Parathyroid adenoma (tissue), 2 donors: ENCODE data around the gene PER1.

ENCODE experiments used
- H2AFZ ChIP-seq: fragments of 300-600 bp; sonication (generic); one replicate; pipeline ENCODE4 v1.7.0; 2017; ENCODE audit warnings: antibody characterized with exemption, mild to moderate bottlenecking
- H3K27ac ChIP-seq: fragments of 300-600 bp; sonication (generic); one replicate; pipeline ENCODE4 v1.7.0; 2017
- H3K27me3 ChIP-seq: fragments of 300-600 bp; sonication (generic); one replicate; pipeline ENCODE4 v1.7.0; 2017; ENCODE audit warnings: low read length; ENCODE audit not compliant: control insufficient read depth, insufficient read depth
- H3K36me3 ChIP-seq: fragments of 300-600 bp; sonication (generic); one replicate; pipeline ENCODE4 v1.7.0; 2017; ENCODE audit warnings: low read length; ENCODE audit not compliant: control insufficient read depth, insufficient read depth
- H3K4me1 ChIP-seq: fragments of 300-600 bp; sonication (generic); one replicate; pipeline ENCODE4 v1.7.0; 2017; ENCODE audit warnings: control low read depth
- H3K4me2 ChIP-seq: fragments of 300-600 bp; sonication (generic); one replicate; pipeline ENCODE4 v1.7.0; 2017; ENCODE audit warnings: low read length
- H3K4me3 ChIP-seq: fragments of 300-600 bp; sonication (generic); one replicate; pipeline ENCODE4 v1.7.0; 2017; ENCODE audit warnings: low read depth, low read length
- H3K79me2 ChIP-seq: fragments of 300-600 bp; sonication (generic); one replicate; pipeline ENCODE4 v1.7.0; 2017; ENCODE audit warnings: control low read depth
- H3K9ac ChIP-seq: fragments of 300-600 bp; sonication (generic); one replicate; pipeline ENCODE4 v1.7.0; 2017; ENCODE audit warnings: mild to moderate bottlenecking
- H3K9me3 ChIP-seq: fragments of 300-600 bp; sonication (generic); one replicate; pipeline ENCODE4 v1.7.0; 2017; ENCODE audit warnings: low read length; ENCODE audit not compliant: control insufficient read depth
- CTCF ChIP-seq: fragments of 300-600 bp; sonication (generic); IDR thresholded peaks from one replicate; pipeline ENCODE4 v1.7.0; 2017; ENCODE audit warnings: antibody characterized with exemption, mild to moderate bottlenecking
- donor health status: primary hyperparathyroidism.

The PER1 gene

DNA sequence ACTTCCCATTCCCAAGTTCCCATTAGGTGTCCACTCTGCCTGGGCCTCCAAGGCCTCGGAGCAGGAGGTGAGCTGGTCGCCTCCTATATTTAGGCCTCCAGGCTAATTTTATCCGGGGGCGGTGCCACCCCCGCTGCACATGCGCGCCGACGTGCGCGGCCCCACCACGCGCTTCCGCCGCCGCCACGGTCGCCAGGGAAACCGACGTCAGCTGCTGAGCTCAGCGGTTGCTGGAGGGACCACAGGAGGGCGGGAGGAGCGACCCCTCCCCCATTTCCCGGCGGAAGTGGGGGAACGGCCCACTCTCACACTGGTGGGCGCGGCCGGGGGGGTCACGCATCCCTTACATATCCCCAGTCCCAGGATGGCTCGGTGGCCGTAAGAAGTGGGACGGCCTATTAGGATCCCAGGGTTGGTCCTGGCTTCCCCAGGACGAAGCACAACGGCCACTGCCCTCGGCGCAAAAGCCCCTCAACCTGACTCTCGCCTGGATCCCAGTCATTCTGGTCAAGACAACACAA is 1.0 kb downstream of the PER1 start:
- Histone ChIP-seq H3K9me3 (no peaks in the 10 kb centered on the region), H2AFZ (no peak overlapping the region), H3K79me2 (peaks cover 59% of the 10 kb centered on the region), H3K4me1 (peaks cover 30% of the 10 kb centered on the region), H3K4me2 (peak overlapping the region; percentile 95), H3K9ac (peak overlapping the region; percentile 86), H3K4me3 (peak overlapping the region; percentile 89), H3K36me3 (no peaks in the 10 kb centered on the region), H3K27ac (peak overlapping the region; percentile 100), H3K27me3 (no peaks in the 10 kb centered on the region)
- TF ChIP-seq CTCF, result no peak

- Histone ChIP-seq H3K9me3 (no peaks in the 10 kb centered on the region), H3K36me3 (no peaks in the 10 kb centered on the region)
Observed at GRCh38 chr17:8150194-8151119, 1.7 kb downstream of the PER1 start.

DNA sequence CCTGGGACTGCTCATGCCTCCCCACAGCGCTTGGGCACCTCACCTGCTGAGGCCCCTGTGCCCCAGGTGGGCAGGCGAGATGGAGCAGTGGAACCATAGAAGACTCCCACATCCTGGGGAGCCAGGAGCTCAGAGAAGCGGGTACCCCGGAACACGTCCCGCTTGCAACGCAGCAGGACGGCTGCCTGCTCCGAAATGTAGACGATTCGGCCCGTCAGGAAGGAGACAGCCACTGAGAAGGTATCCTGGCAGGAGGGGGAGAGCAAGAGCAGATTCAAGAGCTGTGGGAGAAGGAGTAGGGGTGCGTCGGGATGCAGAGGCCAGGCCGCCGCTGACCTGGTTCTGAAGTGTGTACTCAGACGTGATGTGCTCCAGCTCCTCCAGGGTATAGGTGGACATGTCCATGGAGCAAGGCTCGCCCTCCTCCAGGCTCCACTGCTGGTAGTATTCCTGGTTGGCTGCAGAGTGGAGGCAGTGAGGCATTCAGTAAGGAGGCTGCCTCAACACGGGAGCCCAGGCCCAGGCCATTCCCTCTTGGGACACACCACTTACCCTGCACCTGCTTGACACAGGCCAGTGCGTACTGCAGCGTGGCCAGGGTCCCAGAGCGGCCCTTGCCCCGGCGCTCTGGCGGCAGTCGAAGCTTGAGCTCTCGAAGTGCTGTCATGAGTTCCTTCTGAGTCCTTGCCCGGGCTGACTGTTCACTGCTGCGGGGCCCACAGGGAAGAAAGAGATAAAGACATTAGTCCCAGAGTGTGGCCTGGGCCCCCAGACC is 2.6 kb downstream of the PER1 start:
- Histone ChIP-seq H3K4me3 (no peak overlapping the region), H3K4me2 (no peak overlapping the region), H3K79me2 (peaks cover 44% of the 10 kb centered on the region), H3K9me3 (no peaks in the 10 kb centered on the region), H3K27me3 (no peaks in the 10 kb centered on the region), H3K27ac (no peak overlapping the region), H2AFZ (no peak overlapping the region), H3K4me1 (peaks cover 27% of the 10 kb centered on the region), H3K9ac (no peak overlapping the region), H3K36me3 (no peaks in the 10 kb centered on the region)
- no peak for TF ChIP-seq CTCF

More at GRCh38 chr17:8150194-8151119, 1.7 kb downstream of the PER1 start:
- Histone ChIP-seq H3K27ac (peak overlapping the region; percentile 100), H3K79me2 (peaks cover 53% of the 10 kb centered on the region), H3K4me3 (peak overlapping the region; percentile 89), H3K4me2 (peak overlapping the region; percentile 95), H3K9ac (no peak overlapping the region), H3K4me1 (peaks cover 30% of the 10 kb centered on the region), H3K27me3 (no peaks in the 10 kb centered on the region), H2AFZ (no peak overlapping the region)
- no peak for TF ChIP-seq CTCF

- Histone ChIP-seq H3K79me2 (peaks cover 43% of the 10 kb centered on the region), H3K9ac (no peak overlapping the region), H3K36me3 (no peaks in the 10 kb centered on the region), H3K4me1 (peaks cover 25% of the 10 kb centered on the region), H2AFZ (no peak overlapping the region), H3K4me2 (no peak overlapping the region), H3K27me3 (no peaks in the 10 kb centered on the region), H3K4me3 (no peak overlapping the region), H3K9me3 (no peaks in the 10 kb centered on the region), H3K27ac (no peak overlapping the region)
- no peak for TF ChIP-seq CTCF
Observed at GRCh38 chr17:8148560-8148959, 3.6 kb downstream of the PER1 start.
